Dermis blood vessel endothelial cell (primary cell): ENCODE data around the gene TSLP. TPM values are rescaled to one million over a fixed set of nuclear protein-coding genes. Genes with fewer than 3 reads are reported as not detected.

Source experiments
- DNase-seq: peaks from one replicate; pipeline ENCODE4 v3.0.0; 2010
- total RNA-seq: library from RNA; depleted of rRNA; stranded (reverse); fragments of >200 nt; gene quantifications from 2 replicates; pipeline ENCODE4 v1.2.3, GENCODE V29; 2014

TSLP gene
- total RNA-seq: under 0.01 and 0.19 TPM in 2 replicates

DNA sequence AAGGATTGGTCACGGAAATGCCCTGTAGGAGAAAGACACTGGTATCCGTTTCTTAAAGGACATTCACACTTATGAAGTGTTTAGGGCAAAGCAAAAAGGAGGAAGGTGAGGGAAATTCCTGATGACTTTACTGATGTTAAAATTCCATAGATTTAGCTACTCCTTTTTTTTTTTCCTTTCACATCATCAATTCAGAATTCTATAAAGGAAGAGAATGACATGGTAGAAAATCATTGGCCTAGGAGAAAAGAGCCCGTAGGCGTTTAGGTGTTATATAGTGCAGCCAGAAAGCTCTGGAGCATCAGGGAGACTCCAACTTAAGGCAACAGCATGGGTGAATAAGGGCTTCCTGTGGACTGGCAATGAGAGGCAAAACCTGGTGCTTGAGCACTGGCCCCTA is at the start of gene TSLP:
Gene TSLP (plus strand): TSS at position 301 of the 400 bp plus-strand sequence. CDS start 178 bp downstream, outside the sequence.
- no peak for DNase-seq

DNA sequence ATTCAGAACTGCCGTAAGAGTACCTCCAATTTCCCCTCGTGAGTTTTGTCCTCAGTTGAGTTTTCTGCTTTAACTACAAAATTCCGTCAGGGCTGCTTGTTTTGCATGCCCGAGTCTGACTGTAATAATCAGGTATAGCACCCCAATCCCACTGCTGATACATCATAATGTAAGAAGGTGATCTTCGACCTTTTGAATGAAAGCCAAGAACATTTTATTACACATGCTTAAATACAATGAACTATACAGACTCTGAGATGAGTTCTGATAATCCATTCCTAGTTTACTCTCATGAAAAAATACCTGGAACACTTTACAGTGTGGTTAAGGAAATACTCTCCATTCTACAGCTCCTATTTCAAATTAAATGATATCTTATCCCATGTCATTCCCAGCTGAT is 49.2 kb upstream of the TSLP start:
- DNase-seq: no peak

DNA sequence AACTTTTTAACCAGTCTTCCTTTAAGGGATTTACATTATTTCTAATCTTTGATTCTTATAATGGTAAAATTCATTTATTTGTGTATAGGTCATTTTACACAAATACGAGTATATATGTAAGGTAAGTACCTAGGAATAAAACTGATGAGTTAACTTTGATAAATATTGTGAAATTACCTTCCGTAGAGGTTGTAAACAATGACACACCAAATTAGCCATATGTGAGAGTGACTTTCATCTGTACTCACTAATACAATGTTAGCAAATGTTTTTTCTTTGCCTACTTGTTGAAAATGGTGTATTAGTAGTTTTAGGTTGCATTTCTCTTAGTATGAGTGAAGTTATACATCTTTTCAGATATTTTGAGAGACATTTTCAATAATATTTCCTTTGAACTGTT is 42.6 kb upstream of the TSLP start:
- no peak for DNase-seq

DNA sequence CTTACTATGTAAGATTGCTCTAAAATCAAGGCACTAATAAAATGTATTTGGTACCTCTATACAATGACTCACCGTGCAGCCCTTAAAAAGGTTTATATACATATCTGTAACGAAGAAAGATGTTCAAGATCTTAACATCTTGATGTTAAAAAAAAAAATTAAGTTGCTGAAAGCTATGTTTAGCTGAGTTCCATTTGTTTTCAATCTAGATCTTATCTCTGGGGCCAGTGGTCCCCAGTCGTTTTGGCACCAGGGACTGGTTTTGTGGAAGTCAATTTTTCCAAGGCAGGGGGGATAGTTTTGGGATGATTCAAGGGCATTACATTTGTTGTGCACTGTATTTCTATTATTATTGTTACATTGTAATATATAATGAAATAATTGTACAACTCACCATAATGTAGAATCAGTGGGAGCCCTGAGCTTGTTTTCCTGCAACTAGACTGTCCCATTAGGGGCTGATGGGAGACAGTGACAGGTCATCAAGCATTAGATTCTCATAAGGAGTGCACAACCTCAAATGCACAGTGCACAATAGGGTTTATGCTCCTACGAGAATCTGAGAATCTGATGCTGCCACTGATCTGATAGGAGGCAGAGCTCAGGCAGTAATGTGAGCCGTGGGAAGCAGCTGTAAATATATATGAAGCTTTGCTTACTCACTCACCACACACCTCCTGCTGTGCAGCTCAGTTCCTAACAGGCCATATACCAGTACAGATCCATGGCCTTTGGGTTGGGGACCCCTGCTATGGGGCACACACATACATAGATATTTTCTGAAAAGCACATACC is 27.6 kb upstream of the TSLP start:
- DNase-seq: no peak

DNA sequence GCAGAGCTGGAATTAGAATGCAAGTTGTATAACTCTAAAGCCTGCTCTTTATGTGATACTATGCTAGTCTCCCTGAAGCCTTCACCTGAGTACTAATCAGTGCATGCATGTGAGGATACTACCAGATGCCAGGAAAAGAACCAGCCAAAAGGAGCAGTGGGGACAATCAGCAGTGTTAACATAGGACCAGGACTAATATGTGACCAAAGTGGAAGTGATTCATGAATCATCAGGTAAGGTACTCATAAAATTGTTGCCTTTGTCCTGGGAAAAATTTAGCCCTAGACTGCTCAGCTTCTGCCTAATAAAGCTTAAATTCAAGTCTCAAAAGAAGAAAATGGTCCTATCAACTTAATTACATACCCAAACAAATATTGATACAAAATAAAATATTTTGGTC is 13.4 kb upstream of the TSLP start:
- no peak for DNase-seq

DNA sequence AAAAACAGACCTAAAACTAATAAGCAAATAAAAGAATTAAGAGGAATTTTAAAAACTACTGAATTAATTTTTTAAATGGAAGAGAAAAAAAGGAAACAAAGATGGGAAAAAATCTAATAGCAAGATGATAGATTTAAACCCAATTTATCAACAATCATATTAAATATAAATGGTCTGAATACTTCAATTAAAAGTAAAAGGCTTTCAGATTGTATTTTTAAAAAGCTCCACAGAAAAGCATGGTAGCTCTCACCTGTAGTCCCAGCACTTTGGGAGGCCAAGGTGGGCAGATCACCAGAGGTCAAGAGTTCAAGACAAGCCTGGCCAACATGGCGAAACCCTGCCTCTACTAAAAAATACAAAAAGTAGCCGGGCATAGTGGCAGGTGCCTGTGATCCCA is 11.3 kb upstream of the TSLP start:
- DNase-seq: no peak

DNA sequence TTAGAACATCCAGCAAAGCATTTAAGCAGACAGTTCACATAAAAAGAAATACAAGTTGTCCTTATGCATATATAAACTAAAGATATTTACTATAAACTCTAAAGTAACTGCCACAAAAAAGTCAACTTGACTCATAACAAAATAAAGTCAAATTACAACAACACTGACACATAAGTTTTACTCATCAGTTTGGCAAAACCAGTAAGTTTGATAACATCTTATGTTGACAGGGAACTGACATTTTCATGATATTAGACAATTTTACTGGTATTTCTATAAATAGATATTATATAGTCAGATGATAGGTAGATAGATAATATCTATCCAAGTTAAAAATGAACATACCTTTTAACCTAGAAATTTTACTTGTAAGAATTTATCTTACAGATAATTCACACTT is 9.9 kb upstream of the TSLP start:
- DNase-seq: no peak

DNA sequence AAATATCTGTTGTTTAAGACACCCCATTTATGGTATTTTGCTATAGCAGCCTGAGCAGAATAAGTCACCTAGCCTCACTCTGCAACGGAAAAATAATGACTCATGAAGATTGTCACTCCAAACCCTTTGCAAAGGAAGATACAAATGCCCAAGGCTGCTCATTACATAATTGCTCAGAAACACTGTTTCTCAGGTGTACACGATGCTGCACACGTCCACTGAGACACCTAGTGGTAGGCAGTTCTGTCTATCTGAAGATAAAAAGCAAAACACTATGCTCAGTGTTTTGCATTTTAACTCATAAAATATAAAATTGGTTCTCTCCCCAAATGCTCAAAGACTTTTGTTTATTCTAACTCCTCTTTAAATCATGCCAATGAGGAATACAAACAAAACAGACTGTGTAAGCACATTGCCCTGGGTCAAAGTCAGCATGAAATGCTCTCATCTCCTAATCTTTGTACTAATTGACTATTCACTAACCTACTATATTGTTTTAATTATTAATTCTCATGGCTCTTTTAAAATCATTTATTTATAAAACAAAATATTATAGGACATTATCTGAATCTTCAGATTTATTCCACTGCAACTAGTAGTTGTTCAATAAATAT is 7.7 kb upstream of the TSLP start:
- no peak for DNase-seq

DNA sequence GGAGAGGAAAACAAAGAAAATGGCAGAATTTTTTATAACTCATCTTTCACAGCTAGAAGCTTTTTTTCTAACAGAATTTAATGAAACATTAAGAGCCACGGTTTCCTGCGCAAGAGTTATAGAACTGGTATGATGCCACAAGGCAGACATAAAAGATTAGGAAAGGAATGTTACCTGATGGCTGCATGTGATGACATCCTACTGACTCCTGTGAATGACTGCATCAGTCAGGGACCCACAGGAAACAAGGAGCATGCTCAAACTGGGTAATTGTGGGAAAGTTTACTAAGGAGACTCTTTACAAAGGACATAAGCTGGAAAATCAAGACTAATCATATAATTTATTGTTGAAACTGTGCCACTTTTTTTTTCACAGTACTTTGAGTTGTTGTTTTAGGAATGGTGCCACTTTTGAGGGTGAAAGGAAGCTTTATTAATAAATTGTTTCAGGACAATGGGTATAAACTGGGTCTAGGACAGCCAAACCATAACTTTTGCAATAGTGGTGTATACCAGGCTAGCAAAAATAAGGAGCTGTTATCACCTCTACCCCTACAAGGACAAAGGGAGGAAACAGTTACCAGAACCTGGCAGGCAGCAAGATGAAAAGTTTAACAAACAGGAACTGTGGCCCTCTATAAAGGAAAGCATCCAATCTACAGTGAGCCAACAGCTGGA is 5.1 kb upstream of the TSLP start:
- peak; percentile 82 for DNase-seq

DNA sequence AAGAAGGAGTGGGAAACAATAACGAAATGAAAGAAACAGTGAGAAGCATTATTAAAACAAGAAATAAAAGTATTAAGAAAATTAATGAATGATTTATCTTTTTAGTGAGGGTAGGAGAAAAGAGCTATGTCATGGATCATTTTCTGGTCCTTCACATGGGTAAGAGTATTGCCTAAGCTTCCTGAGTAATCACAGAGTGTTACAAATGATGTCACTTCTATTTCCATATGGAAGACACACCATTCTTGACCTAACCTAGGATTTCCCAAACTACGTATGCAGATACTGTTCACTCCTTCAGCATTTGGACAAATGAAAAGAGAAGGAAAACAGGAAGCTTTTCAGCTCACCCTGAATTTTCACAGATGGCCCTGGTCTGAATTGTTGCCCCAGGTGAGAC is 3.3 kb upstream of the TSLP start:
- DNase-seq: no peak

DNA sequence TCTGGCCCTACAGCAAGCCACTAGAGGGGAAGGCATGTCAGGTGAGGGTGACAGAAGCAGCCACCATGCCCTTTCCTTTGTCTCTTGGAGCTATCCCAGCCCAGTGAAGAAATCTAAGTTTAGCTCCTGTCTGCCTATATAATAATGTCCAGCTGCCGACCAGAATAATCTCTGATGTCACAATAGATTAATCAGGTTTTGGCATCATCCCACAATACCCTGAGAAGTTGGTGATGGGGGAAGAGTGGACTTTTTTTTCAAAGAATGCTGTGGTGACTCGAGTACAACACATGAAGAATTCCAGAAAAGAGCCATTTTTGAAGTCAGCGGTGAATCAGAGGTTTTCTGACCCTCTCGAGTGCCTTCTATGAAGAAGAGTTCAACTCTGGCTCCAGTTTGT is 1.7 kb upstream of the TSLP start:
- no peak for DNase-seq

DNA sequence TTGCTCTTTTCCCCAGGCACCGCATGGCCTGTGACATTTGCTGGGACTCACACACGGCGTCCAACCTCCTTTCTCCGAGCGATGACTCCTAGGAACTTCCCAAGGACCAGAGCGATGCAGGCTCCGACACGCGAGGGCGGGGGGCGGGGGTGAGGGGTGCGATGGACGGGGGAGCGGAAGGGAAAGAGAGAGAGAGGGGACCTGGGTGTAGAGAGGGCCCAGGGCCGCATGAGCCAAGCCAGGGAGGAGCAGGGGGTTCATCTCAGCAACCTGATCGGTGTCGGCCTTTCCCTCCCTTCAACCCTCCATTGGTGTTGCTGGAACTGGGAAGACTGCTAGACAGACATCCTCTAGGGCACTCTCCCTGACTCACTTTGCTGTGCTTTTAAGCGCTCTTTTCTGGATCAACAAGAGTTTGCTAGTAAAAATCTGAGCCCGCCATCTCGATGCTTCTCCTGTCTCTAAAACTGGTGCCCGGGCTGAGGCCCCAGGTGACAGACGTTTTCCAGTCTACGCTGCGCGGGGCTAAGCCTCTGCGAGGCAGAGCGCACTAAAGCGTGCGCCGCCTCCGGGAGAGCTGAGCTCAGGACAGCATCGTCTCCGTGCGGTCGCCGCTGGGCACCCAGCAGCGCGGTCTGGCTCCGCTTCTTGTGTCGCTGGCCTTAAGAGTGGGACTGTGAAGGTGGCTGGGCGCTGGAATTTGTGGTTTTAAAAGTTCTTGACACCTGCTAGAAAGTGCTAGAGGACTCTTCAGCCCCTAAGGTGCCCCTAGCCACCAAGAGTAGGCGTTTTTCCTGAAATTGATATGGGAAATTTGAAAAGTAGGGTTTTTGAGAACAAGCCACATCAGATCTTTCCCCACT is 1.0 kb upstream of the TSLP start:
- no peak for DNase-seq

DNA sequence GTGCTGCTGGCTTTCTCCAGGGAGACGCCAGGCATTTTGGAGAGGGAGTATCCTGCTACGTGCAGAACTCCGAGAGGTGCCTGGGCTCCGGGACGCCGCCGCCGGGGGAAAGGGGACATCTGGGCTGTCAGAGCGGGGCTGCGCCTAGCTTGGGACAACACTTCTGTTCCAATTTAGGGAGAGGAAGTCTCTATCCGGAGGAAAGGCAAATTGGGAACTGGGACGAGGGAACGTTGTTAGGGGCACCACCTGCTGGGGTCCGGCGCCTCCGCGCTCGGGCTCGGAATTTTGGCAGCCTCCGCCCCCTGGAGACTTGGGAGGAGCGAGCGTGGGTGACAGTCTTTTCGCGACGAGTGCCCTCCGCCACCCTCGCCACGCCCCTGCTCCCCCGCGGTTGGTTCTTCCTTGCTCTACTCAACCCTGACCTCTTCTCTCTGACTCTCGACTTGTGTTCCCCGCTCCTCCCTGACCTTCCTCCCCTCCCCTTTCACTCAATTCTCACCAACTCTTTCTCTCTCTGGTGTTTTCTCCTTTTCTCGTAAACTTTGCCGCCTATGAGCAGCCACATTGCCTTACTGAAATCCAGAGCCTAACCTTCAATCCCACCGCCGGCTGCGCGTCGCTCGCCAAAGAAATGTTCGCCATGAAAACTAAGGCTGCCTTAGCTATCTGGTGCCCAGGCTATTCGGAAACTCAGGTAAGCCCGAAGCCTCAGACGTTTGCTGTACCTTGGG is 1.6 kb downstream of the TSLP start:
- DNase-seq: no peak

DNA sequence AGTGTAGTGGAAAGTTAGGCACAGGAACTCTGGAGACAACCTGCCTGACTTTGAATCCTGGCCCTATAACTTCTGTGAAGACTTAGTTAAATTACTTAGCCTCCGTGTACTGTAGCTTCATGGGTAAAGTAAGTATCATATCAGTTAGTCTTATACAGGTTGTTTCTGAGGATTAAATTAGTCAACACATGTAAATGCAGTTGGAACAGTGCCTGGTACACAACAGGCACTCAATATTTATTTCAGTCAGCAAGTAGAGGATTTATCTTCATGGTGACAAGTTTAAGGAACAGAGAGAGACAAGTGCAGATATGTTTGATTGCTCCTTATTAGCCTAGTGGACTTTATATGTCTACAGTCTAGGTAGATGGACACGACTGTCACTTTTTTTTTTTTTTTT is 2.7 kb downstream of the TSLP start:
- no peak for DNase-seq

DNA sequence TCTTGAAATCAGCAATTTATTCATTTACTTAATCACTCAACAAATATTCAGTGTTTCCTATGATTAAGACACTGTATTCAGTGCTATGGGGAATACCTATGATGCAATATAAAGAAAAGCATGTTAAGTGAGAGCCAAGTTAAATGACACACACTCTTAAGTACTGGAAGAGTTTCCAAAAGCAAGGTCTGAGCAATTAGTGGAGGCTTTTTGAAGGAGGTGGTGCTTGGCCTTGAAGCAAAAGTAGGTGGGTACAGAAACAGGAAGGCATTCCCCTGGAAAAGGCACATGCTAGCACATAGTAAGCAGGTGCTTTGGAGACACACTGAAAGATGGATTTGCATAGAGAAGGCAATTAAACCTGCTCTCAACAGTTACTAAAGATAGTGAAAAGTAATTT is 4.0 kb downstream of the TSLP start:
- no peak for DNase-seq

DNA sequence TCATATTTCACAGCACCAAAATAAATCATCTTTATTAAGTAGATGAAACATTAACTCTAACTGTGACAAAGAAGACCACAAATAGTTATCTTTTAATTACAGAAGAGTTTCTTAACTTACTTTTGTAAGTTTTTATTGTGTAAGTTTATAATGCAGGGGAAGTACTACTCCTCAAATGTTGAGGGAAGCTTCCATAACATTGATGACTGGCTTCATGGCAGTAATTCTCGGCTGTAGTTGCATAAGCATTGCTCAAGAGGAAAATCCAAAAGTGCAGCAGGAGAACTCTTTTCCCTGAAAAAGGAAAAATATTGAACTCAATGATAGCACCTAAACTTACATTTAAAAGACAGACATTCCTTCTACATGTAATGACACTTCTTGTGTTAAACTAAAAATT is 4.6 kb downstream of the TSLP start:
- DNase-seq: no peak

DNA sequence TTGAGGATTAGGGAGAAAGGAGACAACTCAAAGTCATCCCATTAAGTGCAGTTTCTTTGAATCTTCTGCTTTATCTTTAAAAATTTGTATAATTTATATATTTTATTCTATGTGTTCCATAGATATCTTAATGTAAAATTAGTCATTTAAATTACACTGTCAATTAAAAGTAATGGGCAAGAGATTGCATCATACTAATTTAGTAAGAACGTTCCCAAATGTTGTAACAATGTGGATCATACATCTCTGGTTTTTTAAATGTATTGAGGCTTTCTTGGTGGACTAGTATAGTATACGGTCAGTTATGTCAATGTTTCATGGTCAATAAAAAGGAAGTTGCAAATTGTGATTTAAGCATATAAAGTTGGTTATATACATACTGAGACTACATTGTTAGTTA is 6.2 kb downstream of the TSLP start:
- DNase-seq: no peak

DNA sequence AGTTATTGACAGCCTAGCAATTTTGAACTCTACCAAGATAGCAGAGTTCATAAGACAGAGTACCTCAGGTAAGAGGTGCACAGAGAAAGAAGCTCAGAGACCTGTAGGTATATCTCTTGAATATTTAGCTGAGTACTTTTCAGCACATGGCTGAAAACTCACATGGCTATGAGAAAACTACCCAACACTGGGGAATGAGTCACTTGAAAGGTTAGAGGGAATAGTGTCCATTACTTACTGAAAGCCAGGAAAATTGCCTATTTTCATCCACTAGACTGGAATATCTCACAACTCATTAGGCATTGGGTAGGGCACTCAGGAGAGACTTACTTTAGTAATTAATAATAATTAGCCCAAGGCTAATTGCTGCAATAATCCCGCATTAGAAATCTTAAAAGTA is 8.3 kb downstream of the TSLP start:
- no peak for DNase-seq

DNA sequence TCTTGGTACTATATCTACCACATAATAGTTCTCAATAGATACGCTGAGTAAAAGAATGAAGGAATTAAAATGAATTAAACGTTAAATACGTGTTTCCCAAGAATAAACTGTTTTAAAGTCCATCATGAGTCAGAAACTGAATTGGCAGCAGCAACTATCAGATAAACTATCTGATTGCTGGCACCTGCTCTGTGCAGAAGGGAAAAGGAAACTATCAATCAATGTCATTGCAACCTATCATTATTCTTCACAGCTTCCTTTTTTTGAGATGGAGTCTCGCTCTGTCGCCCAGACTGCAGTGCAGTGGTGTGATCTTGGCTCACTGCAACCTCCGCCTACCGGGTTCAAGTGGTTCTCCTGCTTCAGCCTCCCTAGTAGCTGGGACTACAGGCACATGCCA is 11.8 kb downstream of the TSLP start:
- peak; percentile 51 for DNase-seq

DNA sequence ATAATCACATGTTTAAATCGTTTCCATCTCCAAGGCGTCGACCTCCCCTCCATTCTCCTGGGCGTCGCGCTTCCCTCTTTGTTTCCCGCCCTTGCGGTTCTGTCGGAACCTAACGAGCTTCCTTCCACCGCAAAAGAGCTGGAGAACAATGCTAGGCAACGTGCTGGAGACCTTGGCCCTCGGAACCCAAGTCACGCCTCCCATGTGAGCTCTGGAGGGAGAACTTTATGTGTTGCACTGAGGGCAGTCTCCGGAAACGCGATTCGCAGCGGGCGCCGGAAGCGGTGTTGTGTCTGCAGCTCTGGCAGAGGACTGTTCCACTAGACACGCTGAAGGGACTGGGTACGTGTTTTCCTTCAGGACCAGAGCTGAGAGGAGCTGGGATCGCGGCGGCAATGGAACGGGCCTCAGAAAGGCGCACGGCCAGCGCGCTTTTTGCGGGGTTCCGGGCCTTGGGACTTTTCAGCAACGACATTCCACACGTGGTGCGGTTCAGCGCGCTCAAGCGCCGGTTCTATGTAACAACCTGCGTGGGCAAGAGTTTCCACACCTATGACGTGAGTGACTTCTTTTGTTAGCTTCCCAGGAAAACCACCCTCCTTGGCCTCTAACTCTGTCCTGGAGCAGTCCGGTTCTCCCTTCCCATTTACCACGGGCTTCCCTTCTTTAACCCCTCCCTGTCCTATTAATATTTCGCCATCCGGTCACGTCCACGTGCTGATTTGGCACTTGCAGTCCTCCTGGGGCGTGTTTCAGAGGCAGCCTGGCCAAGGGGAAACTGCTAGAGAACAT is 20.7 kb downstream of the TSLP start, which contains the start of gene WDR36:
Gene WDR36 (plus strand): TSS at position 287 of the 792 bp plus-strand sequence. CDS start 109 bp downstream, at position 396.
- DNase-seq: peak; percentile 96

DNA sequence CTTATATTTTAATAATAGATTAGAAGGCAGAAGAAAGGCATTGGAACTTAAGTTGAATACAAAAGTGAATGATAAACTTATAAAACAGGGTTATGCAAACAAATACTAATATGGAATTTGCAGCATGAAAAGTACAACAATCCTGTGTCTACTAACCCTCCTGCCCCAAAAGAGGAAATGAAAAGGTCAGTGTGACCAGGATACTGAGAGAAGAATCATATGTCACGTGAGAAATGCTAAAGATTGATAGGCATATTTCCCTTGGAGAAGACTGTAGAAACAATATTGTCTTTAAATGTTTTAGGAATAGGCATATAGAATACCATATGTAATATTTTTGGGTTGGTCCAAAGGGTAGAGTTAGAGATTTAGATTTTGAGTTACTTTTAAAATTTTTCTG is 24.5 kb downstream of the TSLP start:
- DNase-seq: no peak
